Hepatic stellate cell (primary cell): ENCODE data around the gene SCAF8.
"Not testable (repeated sequence)": the region's sequence is repeated elsewhere in the genome, so short reads cannot be mapped to it uniquely, and the experiment has no call there.

ENCODE experiments used
- DNase-seq: peaks from one replicate; pipeline ENCODE4 v3.0.0; 2011; ENCODE audit warnings: low spot score

The SCAF8 gene

DNA sequence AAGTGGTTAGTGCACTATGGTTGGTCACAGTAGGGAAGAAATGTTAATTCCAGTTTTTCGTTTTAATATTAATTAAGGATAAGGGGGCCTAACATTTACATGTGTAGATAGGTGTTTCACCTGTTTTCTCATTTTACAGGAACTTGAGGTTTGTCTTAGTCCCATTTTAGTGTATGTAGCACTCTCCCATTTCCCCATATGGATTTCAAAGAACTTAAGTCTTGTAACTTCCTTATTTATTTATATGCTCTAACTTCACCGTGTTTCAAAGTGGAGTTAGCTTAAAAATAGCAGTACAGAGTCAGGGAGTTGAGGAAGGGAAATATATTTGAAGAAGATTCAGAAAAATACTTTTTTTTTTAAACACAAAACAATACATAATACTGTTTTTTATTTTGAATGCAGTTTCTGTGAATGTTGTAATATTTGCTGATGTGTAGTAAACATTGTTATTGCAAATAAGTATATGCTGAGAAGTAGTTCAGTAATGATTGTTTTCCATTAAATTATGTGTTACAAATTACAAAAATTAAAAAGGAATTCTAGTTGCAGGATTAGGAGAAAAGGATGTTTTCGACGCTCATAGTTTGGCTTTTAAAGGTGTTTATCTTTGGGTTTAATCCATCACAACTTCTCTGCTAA is 3.5 kb downstream of the SCAF8 start:
- no peak for DNase-seq

DNA sequence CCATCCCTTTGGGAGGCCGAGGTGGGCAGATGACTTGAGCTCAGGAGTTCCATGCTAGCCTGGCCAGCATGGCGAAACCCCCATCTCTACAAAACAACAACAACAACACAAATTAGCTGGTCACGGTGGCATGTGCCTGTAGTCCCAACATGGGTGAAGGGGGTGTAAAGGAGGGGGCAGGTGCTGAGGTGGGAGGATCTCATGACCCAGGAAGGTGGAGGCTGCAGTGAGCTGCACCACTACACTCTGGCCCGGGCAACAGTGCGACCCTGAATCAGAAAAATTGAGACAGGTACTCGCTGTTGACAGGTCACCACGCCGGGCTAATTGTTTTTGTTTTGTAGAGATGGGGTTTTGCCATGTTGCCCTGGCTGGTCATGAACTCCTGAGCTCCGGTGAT is 4.2 kb downstream of the SCAF8 start:
- DNase-seq: no peak

DNA sequence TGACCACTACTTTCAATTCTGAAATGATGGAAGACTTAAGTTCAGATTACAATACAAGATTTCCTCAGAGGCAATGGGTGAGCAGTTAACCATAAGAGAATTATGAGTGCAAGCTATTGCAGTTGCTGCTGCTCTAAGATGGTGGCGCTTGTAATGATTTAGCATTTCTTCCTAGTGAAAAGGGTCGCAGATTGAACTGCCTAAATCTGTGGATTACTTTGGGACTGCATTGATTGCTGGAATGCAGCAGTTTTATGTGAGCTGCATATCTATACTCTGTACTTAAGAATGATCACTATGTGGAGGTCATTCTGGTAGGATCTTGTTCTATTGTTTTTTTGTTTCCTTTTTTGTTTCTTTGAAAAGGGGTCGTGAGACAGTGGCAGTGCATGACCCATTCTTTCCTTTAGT is 5.3 kb downstream of the SCAF8 start:
- DNase-seq: no peak

DNA sequence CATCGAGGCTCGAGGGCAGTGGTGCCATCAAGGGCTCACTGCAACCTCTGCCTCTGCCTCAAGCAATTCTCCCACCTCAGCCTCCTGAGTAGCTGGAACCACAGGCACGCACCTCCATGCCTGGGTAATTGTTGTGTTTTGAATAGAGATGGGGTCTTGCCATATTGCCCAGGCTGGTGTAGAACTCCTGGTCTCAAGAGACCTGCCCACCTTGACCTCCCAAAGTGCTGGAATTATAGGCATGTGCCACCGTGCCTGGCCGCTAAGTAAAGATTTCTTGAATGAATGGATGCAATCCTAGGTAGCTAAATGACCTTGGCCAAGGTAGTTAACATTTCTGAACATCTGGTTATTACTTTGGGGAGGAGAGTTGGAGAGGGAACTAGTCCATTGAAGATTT is 7.4 kb downstream of the SCAF8 start:
- DNase-seq: no peak

DNA sequence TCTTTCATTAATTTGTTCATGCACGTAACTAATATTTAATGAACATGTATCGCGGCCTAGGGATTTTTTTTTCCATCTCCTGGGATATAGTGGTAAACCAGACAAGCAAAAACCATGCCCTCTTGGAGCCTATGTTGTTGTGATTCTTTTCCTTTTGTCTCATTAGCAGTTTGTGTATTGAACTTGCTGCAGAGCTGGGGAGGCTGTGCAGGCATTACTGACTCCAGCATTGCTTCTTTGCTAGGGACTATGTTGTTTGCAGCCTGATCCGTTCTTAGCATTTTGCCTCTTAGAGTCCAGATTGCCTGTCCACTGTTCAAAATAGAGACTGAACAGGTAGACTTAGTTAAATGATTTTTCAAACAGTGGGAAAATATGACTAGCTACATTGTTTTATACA is 9.7 kb downstream of the SCAF8 start:
- no peak for DNase-seq

DNA sequence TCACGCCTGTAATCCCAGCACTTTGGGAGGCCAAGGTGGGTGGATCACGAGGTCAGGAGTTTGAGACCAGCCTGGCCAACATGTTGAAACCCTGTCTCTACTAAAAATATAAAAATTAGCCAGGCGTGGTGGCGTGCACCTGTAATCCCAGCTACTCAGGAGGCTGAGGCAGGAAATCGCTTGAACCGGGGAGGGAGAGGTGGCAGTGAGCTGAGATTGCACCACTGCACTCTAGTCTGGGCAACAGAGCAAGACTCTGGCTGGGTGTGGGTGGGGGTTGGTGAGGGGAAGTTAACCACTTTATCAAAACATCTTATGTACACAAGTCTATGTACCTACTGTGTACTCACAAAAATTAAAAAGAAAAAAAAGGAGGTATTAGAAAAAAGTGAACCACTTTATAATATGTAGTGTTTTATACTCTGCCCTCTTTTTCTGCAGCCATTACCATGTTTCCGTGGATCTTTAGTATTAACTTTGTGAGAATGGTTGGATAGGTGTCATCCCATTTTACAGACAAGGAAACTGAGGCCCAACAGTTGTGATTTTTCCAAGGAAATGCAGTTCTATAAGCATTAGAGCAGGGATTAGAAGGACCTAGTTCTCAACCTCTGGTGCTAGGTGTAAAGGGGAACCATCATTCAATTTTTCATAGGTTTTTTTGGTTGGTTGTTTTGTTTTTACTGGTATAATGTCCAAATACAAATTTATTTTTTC is 11.0 kb downstream of the SCAF8 start:
- not testable (repeated sequence) for DNase-seq

DNA sequence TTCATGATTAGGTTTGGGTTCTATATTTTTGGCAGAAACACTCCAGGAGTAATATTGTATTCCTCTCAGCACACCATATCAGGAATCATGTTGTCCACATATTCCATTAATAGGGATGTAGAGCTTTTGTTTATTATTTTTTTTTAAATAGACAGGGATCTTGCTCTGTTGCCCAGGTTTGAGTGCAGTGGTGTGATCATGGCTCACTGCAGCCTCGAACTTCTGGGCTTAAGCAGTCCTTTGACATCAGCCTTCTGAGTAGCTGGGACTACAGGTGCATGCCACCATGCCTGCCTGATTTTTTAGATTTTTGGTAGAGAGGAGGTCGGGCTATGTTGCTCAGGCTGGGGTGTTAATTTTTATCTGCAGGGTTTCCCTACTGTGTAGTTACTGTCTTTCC is 12.0 kb downstream of the SCAF8 start:
- DNase-seq: no peak

DNA sequence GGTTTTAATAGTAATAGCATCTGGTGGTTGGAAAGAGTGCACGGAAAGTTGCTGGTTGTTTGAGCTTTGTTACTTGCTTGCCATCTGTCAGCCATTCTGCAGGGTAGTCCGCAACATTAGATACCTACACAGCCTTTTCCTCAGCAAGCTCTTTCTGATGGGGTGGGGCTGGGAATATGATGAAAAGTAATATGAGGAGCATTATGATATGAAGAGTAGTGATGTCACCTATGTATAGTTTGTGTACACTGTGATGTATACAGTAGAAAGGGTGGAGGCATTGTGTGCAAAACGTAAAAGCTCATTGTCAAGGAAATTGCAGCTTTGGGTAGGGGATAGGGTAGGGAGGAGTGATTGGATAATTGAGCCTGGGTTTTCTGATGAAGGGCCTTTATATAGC is 16.1 kb downstream of the SCAF8 start:
- DNase-seq: no peak

DNA sequence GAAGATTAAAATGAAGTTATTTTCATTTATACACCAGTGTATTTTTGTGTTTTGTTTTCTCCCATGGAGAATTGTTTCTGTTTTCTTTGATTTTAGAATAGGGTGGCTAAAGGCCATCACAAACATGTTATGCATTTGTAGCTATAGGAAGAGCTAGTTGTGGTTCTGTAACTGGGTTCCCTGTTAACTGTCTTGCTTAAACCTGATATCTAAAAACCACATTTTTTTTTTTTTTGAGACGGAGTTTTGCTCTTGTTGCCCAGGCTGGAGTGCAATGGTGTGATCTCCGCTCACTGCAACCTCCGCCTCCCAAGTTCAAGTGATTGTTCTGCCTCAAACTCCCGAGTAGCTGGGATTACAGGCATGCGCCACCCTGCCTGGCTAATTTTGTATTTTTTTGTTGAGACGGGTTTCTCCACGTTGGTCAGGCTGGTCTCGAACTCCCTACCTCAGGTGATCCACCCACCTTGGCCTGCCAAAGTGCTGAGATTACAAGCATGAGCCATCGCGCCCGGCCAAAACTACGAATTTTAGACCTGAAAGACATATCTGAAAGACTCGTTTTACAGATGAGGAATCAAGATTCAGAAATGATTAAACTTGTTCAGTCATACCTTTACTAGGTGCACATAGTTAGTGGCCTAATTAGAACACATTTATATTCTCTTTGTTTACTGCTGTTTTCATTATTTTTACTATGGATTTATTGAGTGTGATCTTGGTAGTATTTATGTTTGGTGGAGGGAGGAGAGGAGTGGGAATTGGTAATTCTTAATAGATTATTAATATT is 18.0 kb downstream of the SCAF8 start:
- no peak for DNase-seq

DNA sequence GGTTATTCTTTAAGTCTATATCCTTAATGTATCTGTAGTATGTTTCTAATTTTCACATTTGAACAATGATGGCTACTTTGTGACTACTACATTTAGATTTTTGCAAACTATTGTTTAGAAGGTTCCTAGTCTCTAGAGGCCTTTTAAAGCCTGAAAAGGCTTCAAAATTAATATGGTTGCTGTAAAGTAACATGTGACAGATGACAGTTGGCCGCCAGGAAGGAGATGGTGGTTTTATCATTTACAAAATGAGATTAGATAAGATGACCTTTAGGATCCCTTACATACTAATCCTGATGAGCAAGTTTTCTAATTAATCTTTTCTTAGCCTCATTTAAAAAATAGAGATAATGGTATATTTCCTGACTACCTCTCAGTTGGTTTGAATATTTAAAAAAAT is 18.8 kb downstream of the SCAF8 start:
- DNase-seq: no peak

DNA sequence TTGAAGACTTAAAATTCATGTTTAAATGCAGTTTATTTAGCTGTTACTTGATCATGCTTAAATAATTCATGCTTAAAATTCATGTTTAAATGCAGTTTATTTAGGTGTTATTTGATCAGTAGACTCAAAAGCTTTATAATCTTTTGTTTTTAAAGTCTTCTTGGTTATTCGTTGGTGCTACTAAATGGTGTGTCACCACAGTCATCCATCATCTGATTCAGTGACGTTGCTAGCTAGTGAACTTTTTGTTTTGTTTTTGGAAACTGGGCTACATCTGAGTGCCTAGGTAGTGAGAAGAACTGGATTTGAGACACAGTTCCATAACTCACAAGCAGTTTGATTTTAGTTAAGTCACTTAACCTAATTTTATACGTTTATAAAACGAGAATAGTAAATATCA is 20.9 kb downstream of the SCAF8 start:
- DNase-seq: peak; percentile 15

DNA sequence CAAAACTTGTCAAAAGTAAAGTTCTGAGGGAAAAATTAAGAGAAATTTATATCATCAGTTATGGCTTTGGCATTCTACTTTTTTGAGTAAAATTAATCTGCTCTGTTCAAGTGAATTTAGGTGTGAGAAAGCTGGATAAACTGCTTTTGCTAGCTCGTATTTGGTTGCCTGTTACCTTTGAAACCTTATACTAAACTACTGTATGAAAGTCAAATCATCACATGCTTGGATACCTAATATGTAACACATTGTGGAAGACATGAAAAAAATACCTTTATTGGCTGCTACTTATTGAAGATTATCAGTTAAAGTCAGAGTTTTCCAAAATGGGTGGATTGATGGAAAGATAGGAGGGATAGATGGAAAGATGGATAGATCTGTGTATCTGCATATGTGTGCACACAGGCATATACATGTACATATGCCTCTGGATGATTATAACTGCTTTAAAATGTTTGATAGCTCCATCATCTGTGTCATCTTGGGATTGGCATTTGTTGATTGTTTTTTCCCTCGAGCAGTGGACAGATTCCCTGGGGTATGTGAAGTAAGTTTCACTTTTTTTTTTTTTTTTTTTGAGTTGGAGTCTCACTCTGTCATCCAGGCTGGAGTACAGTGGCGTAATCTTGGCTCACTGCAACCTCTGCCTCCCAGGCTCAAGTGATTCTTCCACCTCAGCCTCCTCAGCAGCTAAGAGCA is 24.3 kb downstream of the SCAF8 start:
- DNase-seq: no peak

DNA sequence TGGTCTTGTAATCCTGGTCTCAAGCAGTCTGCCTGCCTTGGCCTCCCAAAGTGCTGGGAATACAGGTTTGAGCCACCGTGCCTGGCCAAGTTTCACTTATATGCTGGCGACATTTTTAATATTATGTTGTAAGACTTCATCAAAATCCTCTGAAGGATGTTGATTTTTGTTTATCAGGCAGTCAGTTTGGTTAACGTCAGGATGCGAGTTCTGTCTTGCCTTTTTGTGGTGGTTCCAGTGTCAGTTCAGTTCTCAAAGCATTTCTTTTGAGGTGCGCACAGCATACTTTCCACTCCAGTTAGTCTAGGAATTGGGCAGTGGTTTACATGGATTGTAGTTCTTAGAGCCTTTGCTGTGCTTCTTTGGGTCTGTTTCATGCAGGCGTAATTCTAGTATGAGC is 24.9 kb downstream of the SCAF8 start:
- no peak for DNase-seq

DNA sequence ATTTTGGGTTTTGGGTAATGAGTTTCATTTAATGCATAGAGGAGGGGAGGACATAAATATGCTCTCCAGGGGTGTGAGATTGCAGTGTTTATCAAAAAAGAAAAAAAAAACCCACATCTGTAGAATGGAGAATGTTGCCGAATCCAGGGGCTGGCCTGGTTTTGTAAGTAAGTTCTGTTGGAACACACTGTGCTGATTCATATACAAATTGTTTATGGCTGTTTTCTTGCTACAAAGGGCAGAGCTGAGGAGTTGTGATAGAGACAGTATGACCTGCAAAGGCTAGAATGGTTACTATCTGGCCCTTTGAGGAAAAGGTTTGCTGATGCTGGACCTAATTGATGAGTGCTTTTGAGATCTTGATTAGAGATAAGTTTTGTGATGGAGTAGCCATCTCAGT is 30.4 kb downstream of the SCAF8 start:
- DNase-seq: no peak

DNA sequence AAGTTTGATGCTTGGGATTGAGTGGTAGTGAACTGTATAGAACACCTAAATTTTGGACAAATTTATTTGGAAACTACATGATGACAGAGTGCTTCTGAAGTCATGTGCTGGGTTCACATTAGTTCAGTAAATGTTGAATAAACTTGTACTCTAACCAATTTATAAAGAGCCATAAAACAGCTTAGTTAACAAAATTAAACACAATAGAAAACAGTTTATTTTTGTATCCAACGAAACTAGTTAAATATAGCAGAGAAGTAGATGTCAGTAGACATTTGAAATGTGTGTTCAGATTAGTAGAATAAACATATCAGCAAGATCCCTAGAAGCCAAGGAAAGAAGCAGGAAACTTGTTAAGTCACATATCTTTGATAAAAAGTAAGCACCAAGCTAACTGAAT is 32.1 kb downstream of the SCAF8 start:
- DNase-seq: no peak

DNA sequence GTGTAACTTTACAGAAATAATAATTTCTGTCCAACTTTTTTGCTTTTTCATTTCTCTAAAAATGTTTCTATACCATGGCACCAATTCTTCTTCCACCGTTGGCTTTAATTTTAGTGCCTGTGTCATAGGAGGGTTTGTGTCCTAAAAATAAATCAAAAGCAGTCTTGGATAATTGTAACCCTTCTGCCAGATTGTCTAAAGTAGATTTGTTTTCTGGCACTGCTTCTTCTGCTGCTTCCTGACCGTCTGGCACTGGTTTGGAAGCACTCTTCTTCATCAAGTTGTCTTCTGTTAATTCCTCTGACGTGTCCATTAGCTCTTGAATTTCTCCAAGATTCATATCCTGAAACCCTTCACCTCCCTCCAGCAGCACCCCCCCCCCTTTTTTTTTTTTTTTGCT is 33.1 kb downstream of the SCAF8 start:
- DNase-seq: no peak

DNA sequence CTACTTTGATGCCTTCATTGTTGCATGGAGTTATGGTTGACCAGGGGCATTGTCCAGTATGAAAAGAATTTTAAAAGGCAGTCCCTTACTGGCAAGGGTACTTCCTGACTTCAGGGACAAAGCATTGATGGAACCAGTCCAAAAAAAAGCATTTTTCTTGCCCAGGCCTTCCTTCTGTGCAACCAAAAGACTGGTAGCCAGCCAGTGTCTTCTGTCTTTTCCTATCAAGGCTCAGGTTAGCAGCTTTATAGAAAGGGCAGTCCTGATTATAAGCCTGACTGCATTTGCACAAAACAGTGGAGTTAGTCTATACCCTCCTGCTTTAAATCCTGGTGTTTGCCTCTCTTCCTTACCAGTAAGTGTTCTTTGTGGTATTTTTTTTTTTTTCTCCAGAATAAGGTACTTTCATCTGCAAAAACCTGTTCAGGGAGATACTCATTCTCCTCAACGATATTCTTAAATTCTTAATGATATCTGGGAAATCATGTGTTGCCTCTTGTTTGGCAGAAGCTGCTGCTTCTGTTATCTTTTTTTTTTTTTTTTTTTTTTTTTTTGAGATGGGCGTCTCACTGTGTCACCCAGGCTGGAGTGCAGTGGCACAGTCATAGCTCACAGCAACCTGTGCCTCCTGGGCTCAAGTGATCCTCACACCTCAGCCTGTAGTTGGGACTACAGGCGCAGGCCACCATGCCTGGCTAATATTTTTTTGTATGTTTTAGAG is 33.9 kb downstream of the SCAF8 start:
- DNase-seq: no peak

DNA sequence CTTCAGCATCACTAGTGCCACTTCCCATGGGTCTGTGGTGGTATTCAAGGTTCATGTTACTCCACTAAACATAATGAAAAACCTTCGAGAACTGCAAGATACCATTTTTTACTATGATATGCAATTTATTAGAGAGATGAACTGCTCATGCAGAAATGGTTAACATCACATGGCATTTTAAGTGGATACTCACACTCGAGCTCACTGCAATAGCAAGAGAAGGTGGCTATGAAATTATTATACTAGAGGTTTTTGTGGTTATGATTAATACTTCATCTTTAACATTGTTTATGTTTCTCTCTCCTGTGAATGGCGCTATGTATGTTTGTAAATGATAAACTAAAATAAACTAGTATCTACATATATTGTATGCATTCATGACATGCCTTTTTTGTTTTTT is 35.1 kb downstream of the SCAF8 start:
- DNase-seq: no peak

DNA sequence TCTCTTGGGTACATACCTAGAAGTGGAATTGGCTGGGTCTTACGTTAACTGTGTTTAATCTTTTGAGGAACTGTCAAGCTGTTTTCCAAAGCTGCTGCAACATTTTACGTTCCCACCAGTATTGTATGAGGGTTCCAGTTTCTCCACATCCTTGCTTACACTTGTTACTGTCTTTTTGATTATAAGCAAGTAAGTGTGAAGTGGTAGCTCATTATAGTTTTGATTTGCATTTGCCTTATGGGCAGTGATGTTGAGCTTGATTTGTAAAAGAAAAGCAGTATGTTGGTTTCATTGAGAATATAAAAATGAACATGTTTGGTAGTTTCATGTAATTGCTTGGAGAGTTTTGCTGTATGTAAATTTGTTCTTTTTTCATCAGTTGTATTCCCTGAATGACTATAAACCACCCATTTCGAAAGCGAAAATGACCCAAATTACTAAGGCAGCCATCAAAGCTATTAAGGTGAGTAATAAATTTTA is 40.4 kb downstream of the SCAF8 start:
- DNase-seq: no peak

DNA sequence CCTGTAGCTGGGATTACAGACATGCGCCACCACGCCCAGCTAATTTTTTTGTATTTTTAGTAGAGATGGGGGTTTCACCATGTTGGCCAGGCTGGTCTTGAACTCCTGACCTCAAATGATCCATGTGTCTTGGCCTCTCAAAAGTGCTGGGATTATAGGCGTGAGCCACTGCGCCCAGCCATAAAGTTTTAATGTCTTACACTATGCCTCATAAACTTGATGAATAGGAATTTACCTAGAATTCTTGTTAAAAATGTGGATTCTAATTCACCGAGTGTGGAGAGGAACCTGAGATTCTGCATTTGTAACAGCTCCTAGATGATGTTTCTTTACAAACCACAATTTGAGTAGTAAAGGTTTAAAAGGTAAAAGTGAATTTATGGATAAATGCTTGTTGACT is 45.9 kb downstream of the SCAF8 start:
- DNase-seq: not testable (repeated sequence)

DNA sequence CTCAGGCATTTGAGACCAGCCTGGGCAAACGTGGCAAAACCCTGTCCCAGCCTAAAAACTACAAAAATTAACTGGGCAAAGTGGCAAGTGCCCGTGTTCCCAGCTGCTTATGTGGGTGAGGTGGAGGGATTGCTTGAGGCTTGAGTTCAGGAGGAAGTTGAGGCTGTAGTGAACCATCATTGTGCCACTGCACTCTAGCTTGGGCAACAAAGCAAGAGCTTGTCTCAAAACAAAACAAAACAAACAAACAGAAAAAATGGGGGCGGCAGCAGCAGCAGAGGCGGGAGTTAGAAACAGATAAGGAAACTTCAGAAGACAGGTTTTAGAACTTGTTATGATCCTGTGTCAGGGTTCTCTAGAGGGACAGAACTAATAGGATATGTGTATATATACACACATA is 49.0 kb downstream of the SCAF8 start:
- no peak for DNase-seq

DNA sequence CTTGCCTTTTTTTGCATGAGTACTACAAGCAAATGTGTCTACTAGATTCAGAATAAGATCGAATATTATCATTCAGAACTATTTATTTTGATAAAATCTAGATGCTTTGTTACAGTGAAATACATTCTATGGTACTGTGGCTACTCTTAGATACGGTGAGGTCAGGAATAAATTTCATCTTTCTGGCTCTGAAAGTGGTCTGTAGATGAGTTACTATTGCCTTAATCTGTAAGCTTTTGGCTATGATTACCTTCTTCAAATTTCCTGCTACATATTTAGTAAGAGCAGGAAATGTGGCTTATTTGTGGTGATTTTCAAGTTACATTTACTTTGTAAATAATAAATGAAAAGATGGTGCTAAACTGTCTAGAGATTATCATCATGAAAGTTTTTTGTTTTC is 50.0 kb downstream of the SCAF8 start:
- DNase-seq: no peak
